ENCODE data around the gene ITGA8.
"Not testable (repeated sequence)": the region's sequence is repeated elsewhere in the genome, so short reads cannot be mapped to it uniquely, and the experiment has no call there.

ITGA8 gene

DNA sequence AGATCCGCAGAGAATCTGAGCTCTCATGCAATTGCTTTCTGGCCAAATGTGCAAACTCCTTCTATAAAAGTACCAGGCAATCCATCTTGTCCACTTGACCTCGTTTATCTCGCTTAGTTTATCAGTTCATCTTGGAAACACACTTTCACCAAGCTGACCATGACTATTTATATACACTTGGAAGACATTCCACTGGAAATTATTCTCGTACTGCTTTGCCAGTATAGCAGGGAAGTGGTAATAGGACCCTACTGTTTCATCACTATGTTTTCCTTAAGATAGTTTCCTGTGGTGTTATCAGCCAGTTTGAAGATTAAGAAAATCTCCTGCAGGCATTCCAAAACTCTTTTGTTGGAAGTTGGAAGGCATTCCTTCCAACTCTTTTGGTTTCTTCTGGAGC, 233.3 kb downstream of the ITGA8 start:
- no peak for DNase-seq

GRCh38 chr10:15485684-15486316, 233.9 kb downstream of the ITGA8 start:
- no peak for DNase-seq

GRCh38 chr10:15485027-15485426, 234.7 kb downstream of the ITGA8 start:
- DNase-seq, result no peak

- DNase-seq, result no peak
Observed at GRCh38 chr10:15484128-15484527, 235.6 kb downstream of the ITGA8 start.

- no peak for DNase-seq
Observed at GRCh38 chr10:15483215-15484075, 236.3 kb downstream of the ITGA8 start.

DNA sequence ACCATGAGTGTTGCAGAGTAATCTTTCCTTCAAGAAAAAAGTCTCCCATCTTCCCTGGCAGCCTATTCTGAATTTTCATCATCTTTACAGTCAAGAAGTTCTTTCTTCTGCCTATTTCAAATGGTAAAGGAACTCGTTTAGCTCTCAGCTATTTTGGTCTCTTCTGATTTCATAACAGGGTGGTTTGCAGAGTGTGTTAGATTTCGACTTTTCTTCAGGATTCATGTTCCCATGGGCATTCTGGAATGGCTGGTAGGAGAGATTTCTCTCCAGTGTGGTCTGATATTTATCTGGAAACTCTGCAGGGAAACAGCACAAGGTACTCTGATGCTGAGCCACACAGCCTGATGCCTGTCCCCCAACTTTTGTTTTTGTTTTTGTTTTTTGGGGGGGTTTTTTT, 237.6 kb downstream of the ITGA8 start:
- no peak for DNase-seq

DNA sequence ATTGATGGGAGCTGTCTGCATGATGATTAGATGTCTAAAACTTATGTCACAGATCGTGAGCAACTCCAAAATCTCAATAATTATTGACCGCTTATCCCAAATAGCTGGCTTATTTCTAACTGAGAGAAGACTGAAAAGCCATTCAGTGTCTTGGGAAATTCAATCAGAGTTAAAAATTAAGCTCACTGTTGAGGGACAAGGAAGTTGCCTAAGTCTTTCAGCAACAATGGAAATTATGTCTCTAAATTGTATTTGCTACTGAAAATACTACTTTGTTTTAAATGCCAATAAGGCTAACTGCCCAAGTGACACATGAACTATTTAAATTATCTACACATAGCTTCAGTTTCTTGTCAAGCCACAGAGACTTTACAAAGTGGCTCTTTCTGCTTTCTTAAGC, 240.8 kb downstream of the ITGA8 start:
- no peak for DNase-seq

DNA sequence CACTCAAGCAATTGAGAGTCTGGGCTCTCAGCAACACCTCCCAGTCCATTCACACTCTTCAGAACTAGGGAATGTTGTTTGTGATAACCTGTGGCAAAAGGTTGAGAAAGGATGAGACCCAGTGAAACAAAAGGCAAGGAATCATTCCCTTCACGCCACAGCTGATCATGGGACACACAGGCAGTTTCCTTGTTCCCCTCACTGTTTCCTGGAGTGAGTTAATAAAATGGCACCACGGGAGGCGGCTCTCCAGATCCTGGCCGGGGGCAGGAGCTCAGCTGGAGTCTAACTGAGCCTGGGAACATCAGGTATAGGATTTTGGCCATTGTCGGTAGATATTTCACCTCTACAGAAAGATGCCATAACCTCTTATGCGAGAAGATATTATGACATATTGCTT, 241.3 kb downstream of the ITGA8 start:
- DNase-seq, result no peak

DNA sequence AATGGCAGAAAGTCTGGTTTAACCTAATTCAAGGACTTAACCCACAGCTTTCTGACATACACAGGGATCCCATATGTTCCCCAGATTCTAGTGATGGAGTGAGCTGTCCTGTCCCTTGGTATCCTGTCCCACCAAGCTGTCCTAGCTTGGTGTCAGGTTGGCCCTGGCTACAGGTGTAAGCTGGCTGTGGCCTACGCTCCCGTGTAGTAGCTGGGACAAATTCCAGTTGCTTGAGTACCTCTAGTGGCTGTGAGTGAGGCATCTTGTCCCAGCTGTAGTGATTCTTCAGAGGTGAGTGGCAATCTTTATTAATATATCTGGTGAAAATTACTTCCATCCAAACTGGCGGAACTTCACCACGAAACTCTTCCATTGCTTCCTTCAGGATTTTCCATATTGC, 243.4 kb downstream of the ITGA8 start:
- no peak for DNase-seq

DNA sequence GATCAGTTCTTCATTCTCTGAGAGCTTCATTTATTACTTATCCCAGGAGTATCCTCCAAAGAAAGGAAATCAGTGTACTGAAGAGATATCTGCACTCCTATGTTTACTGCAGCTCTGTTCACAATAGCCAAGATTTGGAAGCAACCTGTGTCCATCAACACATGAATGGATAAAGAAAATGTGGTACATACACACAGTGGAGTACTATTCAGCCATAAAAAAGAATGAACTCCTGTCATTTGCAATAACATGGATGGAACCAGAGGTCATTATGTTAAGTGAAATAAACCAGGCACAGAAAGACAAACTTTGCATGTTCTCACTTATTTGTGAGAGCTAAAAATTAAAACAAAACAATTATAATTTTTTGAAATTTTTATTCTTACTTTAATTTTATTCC, 244.3 kb downstream of the ITGA8 start:
- DNase-seq, result not testable (repeated sequence)

DNA sequence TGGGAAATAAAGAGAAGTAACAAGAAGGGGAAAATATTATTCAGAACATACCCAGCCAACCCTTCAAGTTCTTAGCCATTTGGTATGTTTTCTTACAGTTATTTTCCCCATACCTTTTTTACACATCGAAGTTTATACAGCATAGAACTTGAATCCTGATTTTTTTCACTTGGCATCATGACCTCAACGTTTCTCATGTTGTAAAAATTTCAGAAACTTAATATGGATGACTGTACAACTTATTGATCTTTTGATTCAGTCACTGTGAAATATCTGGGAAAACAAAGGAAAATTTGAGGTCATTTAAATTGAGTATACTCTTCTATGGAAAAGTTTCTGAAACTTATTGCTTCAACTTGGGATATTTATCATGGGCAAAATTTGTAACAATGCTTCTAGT, 245.1 kb downstream of the ITGA8 start:
- no peak for DNase-seq

GRCh38 chr10:15473396-15473767, 246.3 kb downstream of the ITGA8 start:
- no peak for DNase-seq

- no peak for DNase-seq
Observed at GRCh38 chr10:15472431-15473395, 247.0 kb downstream of the ITGA8 start.

- no peak for DNase-seq
Observed at GRCh38 chr10:15472008-15472407, 247.7 kb downstream of the ITGA8 start.

- no peak for DNase-seq
Observed at GRCh38 chr10:15469111-15469510, 250.6 kb downstream of the ITGA8 start.

DNA sequence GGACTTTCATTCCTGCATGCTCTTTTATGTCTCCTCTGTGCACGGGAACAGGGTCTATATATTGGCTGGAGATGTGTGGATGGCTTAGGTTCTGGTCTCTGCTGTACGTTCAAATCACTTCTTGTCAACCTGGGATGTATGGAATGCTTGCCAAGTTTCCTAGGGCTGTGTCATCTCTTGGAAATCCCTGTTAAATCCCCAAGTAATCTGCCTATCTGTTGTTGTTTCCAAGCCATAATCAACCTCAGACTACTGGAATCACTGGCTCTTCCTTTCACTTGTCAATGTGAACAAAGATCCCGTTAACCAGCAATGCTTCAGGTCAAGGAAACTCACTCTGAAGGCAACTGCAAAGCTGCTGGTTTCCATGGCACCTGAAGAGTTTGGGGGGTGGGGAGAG, 255.3 kb downstream of the ITGA8 start:
- DNase-seq, result no peak
